Ectodermal cell (in vitro differentiated cells): ENCODE measurements around the gene PDF.

Experiments
- H3K27ac ChIP-seq: 2 replicates; pipeline ENCODE4 v1.7.0; 2013; ENCODE audit warnings: mild to moderate bottlenecking, low read depth, low read length; ENCODE audit not compliant: insufficient read depth, poor library complexity, severe bottlenecking
- H3K27me3 ChIP-seq: 2 replicates; pipeline ENCODE4 v1.7.0; 2013; ENCODE audit warnings: mild to moderate bottlenecking, low read length; ENCODE audit not compliant: insufficient read depth, control insufficient read depth, poor library complexity, severe bottlenecking
- H3K36me3 ChIP-seq: one replicate; pipeline ENCODE4 v1.7.0; 2013; ENCODE audit warnings: low read length; ENCODE audit not compliant: control insufficient read depth, insufficient read depth
- H3K4me1 ChIP-seq: one replicate; pipeline ENCODE4 v1.7.0; 2013; ENCODE audit warnings: low read length; ENCODE audit not compliant: control insufficient read depth, insufficient read depth
- H3K4me3 ChIP-seq: 2 replicates; pipeline ENCODE4 v1.7.0; 2013; ENCODE audit warnings: low read depth, low read length, control low read depth; ENCODE audit not compliant: insufficient read depth
- H3K9me3 ChIP-seq: 2 replicates; pipeline ENCODE4 v1.7.0; 2013; ENCODE audit warnings: mild to moderate bottlenecking, low read length, moderate library complexity; ENCODE audit not compliant: control insufficient read depth
- WGBS, 2 experiments: methylation state at CpG; one replicate each; pipeline ENCODE4 v1.1.7; 2013; ENCODE audit warnings: missing lambda C conversion rate in 2 of 2; 5-methylcytosine and 5-hydroxymethylcytosine counted together

Gene PDF

DNA sequence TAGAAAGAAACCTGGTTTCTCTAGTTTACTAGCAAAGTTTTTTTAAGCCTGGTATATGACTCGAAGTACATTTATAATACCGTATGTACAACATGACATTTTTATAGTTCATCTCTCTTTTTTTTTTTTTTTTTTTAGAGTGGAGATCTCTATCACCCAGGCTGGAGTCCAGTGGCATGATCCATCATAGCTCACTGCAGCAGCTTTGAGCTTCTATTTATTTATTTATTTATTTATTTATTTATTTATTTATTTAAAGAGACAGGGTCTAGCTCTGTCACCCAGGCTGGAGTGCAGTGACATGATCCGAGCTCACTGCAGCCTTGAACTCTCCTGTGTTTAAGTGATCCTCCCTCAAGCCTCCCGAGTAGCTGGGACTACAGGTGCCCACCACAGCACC lies 45.1 kb downstream of the PDF start:
- 95 to 100% methylated on average over 4 of the region's 4 CpGs for WGBS, 2 experiments
- no peaks in the 10 kb centered on the region for H3K36me3 ChIP-seq
- H3K27me3 ChIP-seq = no peaks in the 10 kb centered on the region

DNA sequence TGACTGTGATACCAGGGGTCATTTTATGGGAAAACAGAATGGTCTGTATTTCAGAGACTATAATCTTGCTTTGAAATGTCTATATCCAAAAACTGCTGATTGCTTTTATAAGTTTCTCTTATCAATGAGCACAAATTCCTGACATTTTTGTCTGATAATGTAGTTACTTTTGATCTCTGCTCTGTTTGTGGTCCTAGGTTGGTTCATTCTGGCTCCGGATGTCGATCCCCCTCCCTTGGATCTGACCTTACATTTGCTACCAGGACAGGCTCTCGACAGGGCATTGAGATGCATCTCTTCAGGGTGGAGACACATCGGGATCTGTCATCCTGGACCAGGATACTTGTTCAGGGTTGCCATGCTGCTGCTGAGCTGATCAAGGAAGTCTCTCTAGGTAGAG lies 46.5 kb downstream of the PDF start:
- Histone ChIP-seq H3K36me3 (no peaks in the 10 kb centered on the region), H3K27me3 (no peaks in the 10 kb centered on the region), H3K4me1 (no peaks in the 10 kb centered on the region), H3K27ac (no peak overlapping the region), H3K4me3 (no peak overlapping the region), H3K9me3 (no peaks in the 10 kb centered on the region)
- 95 to 97% methylated on average over 4 of the region's 4 CpGs for WGBS, 2 experiments

More for the DNA sequence above, 45.1 kb downstream of the PDF start:
- Histone ChIP-seq H3K9me3 (no peaks in the 10 kb centered on the region), H3K4me3 (no peak overlapping the region), H3K4me1 (no peaks in the 10 kb centered on the region), H3K27ac (no peak overlapping the region)

DNA sequence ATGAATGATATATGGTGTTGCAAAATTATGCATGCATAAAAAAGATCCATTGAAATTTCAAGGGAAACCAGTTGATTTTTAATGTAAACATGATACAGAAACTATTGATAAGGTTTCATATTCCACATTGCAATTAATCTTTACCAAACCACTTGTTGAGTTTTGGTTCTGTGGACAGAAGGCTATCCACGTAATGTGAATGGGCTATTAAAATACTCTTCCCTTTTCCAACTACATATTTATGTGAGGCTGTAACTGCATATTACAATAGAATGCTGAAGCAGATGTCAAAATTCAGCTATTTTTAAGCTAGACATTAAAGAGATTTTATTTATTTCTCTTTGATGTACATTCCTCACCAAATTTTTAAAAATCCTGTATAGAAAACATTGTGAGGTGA lies 53.0 kb downstream of the PDF start:
- H3K27me3 ChIP-seq = no peaks in the 10 kb centered on the region
- no peaks in the 10 kb centered on the region for H3K4me1 ChIP-seq
- no peak overlapping the region for H3K27ac ChIP-seq
- H3K4me3 ChIP-seq = no peak overlapping the region
- H3K36me3 ChIP-seq = no peaks in the 10 kb centered on the region
- 0 to 40% methylated on average over 1 of the region's 1 CpG for WGBS, 2 experiments
- H3K9me3 ChIP-seq = no peaks in the 10 kb centered on the region
